ENCODE measurements around the gene SORCS2. TPM values are rescaled to one million over a fixed set of nuclear protein-coding genes. Genes with fewer than 3 reads are reported as not detected.

The SORCS2 gene
- total RNA-seq, 1 experiment from 2014 or later, result not detected

GRCh38 chr4:7411896-7412553 lies 219.7 kb downstream of the SORCS2 start:
- no TSS peak for BruUV-seq (replicated peaks)
- peaks cover 37% of the 10 kb centered on the region for H3K27me3 Mint-ChIP-seq (ENCODE audit: insufficient read depth, unreplicated experiment)
- CTCF ChIA-PET, result interaction anchor here (1.1 kb wide), 1 partner anchor 15 kb away, joined by 3 read pairs; no protein-coding TSS in a partner anchor

GRCh38 chr4:7412554-7412912 lies 220.2 kb downstream of the SORCS2 start:
- TF ChIP-seq CTCF (IDR thresholded peaks at IDR 0.05; ENCODE audit: unreplicated experiment), result no peak
- CTCF ChIA-PET, result interaction anchor here (1.1 kb wide), 1 partner anchor 15 kb away, joined by 3 read pairs; no protein-coding TSS in a partner anchor

More at GRCh38 chr4:7411896-7412553, 219.7 kb downstream of the SORCS2 start:
- Mint-ChIP-seq H3K36me3 (ENCODE audit: insufficient read depth, unreplicated experiment) (no peaks in the 10 kb centered on the region), H3K27ac (ENCODE audit: low read depth, unreplicated experiment) (no peak overlapping the region), H3K4me1 (ENCODE audit: insufficient read depth, unreplicated experiment) (no peaks in the 10 kb centered on the region), H3K9me3 (ENCODE audit: unreplicated experiment) (peaks cover 2% of the 10 kb centered on the region), H3K4me3 (ENCODE audit: unreplicated experiment) (no peak overlapping the region)
- intact Hi-C loops (cut with micrococcal nuclease), result no loop called here
- DNase-seq (ENCODE audit: unreplicated experiment), result no peak
- TF ChIP-seq CTCF (IDR thresholded peaks at IDR 0.05; ENCODE audit: unreplicated experiment), result no peak
- POLR2A ChIA-PET, result no interaction called here

GRCh38 chr4:7414046-7414445 lies 221.7 kb downstream of the SORCS2 start:
- BruUV-seq (replicated peaks), result no TSS peak
- TF ChIP-seq CTCF (IDR thresholded peaks at IDR 0.05; ENCODE audit: unreplicated experiment), result no peak
- Mint-ChIP-seq H3K27me3 (ENCODE audit: insufficient read depth, unreplicated experiment) (peaks cover 27% of the 10 kb centered on the region), H3K4me1 (ENCODE audit: insufficient read depth, unreplicated experiment) (no peaks in the 10 kb centered on the region), H3K9me3 (ENCODE audit: unreplicated experiment) (no peaks in the 10 kb centered on the region), H3K36me3 (ENCODE audit: insufficient read depth, unreplicated experiment) (no peaks in the 10 kb centered on the region), H3K27ac (ENCODE audit: low read depth, unreplicated experiment) (no peak overlapping the region), H3K4me3 (ENCODE audit: unreplicated experiment) (no peak overlapping the region)
- intact Hi-C loops (cut with micrococcal nuclease), result no loop called here
- ChIA-PET POLR2A (no interaction called here), CTCF (no interaction called here)
- no peak for DNase-seq (ENCODE audit: unreplicated experiment)

More at GRCh38 chr4:7412554-7412912, 220.2 kb downstream of the SORCS2 start:
- Mint-ChIP-seq H3K36me3 (ENCODE audit: insufficient read depth, unreplicated experiment) (no peaks in the 10 kb centered on the region), H3K9me3 (ENCODE audit: unreplicated experiment) (no peaks in the 10 kb centered on the region), H3K27ac (ENCODE audit: low read depth, unreplicated experiment) (no peak overlapping the region), H3K27me3 (ENCODE audit: insufficient read depth, unreplicated experiment) (peaks cover 37% of the 10 kb centered on the region), H3K4me3 (ENCODE audit: unreplicated experiment) (no peak overlapping the region), H3K4me1 (ENCODE audit: insufficient read depth, unreplicated experiment) (no peaks in the 10 kb centered on the region)
- intact Hi-C loops (cut with micrococcal nuclease), result no loop called here
- POLR2A ChIA-PET, result no interaction called here
- no TSS peak for BruUV-seq (replicated peaks)
- DNase-seq (ENCODE audit: unreplicated experiment), result no peak

GRCh38 chr4:7414736-7415510 lies 222.6 kb downstream of the SORCS2 start:
- no peak overlapping the region for H3K27ac Mint-ChIP-seq (ENCODE audit: low read depth, unreplicated experiment)
- POLR2A ChIA-PET, result no interaction called here
- no peaks in the 10 kb centered on the region for H3K9me3 Mint-ChIP-seq (ENCODE audit: unreplicated experiment)
- H3K27me3 Mint-ChIP-seq (ENCODE audit: insufficient read depth, unreplicated experiment), result peaks cover 26% of the 10 kb centered on the region
- BruUV-seq (replicated peaks), result no TSS peak
- H3K4me1 Mint-ChIP-seq (ENCODE audit: insufficient read depth, unreplicated experiment), result no peaks in the 10 kb centered on the region
- H3K4me3 Mint-ChIP-seq (ENCODE audit: unreplicated experiment), result no peak overlapping the region
- no peaks in the 10 kb centered on the region for H3K36me3 Mint-ChIP-seq (ENCODE audit: insufficient read depth, unreplicated experiment)
- intact Hi-C loops (cut with micrococcal nuclease), result no loop called here
- no peak for DNase-seq (ENCODE audit: unreplicated experiment)
- TF ChIP-seq CTCF (IDR thresholded peaks at IDR 0.05; ENCODE audit: unreplicated experiment), result no peak
- CTCF ChIA-PET, result no interaction called here

Measured in MCF 10A (cell line).